Keratinocyte (primary cell): ENCODE measurements around the gene HHIPL1.

Experiments
- CTCF ChIP-seq, 3 experiments: IDR thresholded peaks in 1 of 3; conservative IDR thresholded peaks in 1 of 3; optimal IDR thresholded peaks in 1 of 3; 2 replicates in 2 of 3; 3 replicates in 1 of 3; pipeline versions ENCODE3 to v1.5.1; 2011; ENCODE audit warnings: low read length in 3 of 3, mild to moderate bottlenecking in 3 of 3, moderate library complexity in 2 of 3, control low read depth in 1 of 3, inconsistent platforms in 1 of 3; ENCODE audit not compliant: insufficient read depth in 2 of 3; ENCODE audit errors: extremely low read depth in 1 of 3
- EZH2 ChIP-seq: IDR thresholded peaks from one replicate; pipeline ENCODE4 v1.6.1; 2012; ENCODE audit warnings: inconsistent platforms, mild to moderate bottlenecking, low read length, moderate library complexity

- TF ChIP-seq CTCF (optimal IDR thresholded peaks at IDR 0.05 in 1 of 3, IDR thresholded peaks at IDR 0.05 in 1 of 3, conservative IDR thresholded peaks at IDR 0.05 in 1 of 3; ENCODE audit: extremely low read depth in 1 of 3, insufficient read depth in 2 of 3, low read length in 3 of 3) (no peak), EZH2 (no peak)
Observed at GRCh38 chr14:99718811-99719192, 73.9 kb downstream of the HHIPL1 start.
